ENCODE data around the gene SMIM22.
A peak's percentile ranks its signal among the peaks of the same experiment; 100 is the strongest.

SMIM22 gene

DNA sequence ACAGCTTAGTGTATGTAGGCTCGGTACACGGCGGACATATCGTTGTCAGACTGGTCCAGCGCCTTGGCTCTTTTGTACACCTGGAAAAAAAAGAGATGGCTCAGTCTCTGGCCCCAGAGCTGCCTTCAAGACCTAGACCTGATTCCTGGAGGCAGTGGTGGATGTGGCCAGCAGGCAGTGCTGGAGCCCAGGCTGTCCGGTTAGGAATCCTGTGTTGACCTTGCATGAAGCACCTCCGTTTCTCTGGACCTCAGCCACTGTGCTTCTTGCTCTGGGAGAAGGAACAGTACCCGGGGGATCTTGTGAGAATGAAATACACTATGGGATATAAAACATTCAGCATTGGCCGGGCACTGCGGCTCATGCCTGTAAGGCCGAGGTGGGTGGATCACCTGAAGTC is 10.1 kb downstream of the SMIM22 start:
- no peak overlapping the region for H3K27ac ChIP-seq

DNA sequence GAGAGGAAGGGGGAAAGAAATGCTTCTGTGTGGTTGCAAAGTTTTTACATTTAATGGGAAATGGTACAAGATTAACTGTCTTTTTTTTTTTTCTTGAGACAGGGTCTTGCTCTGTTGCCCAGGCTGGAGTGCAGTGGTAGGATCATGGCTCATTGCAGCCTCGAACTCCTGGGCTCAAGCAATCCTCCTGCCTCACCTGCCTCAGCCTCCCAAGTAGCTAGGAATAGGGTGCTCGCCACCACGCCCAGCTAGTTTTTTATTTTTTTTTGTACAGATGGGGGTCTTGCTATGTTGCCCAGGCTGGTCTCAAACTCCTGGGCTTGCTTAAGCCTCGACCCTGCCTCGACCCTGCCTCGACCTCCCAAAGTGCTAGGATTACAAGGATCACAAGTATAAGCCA is 11.1 kb downstream of the SMIM22 start:
- peaks cover 9% of the 10 kb centered on the region for H3K4me1 ChIP-seq
- no peak overlapping the region for H3K4me3 ChIP-seq (ENCODE audit: low read depth, low read length)
- no peaks in the 10 kb centered on the region for H3K27me3 ChIP-seq (ENCODE audit: control insufficient read depth, insufficient read depth, low read length)
- TF ChIP-seq, protein P1, sequence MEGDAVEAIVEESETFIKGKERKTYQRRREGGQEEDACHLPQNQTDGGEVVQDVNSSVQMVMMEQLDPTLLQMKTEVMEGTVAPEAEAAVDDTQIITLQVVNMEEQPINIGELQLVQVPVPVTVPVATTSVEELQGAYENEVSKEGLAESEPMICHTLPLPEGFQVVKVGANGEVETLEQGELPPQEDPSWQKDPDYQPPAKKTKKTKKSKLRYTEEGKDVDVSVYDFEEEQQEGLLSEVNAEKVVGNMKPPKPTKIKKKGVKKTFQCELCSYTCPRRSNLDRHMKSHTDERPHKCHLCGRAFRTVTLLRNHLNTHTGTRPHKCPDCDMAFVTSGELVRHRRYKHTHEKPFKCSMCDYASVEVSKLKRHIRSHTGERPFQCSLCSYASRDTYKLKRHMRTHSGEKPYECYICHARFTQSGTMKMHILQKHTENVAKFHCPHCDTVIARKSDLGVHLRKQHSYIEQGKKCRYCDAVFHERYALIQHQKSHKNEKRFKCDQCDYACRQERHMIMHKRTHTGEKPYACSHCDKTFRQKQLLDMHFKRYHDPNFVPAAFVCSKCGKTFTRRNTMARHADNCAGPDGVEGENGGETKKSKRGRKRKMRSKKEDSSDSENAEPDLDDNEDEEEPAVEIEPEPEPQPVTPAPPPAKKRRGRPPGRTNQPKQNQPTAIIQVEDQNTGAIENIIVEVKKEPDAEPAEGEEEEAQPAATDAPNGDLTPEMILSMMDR (IDR thresholded peaks at IDR 0.05), result no peak
- H3K79me2 ChIP-seq, result no peaks in the 10 kb centered on the region
- H3K27ac ChIP-seq, result no peak overlapping the region
- no peaks in the 10 kb centered on the region for H3K36me3 ChIP-seq (ENCODE audit: control insufficient read depth, insufficient read depth, low read length)
- no peak overlapping the region for H2AFZ ChIP-seq
- no peak overlapping the region for H3K9ac ChIP-seq
- no peaks in the 10 kb centered on the region for H3K9me3 ChIP-seq (ENCODE audit: control insufficient read depth, low read length)
- H3K4me2 ChIP-seq (ENCODE audit: low read length), result no peak overlapping the region

More for the DNA sequence above, 10.1 kb downstream of the SMIM22 start:
- Histone ChIP-seq H3K4me3 (ENCODE audit: low read depth, low read length) (no peak overlapping the region), H3K4me2 (ENCODE audit: low read length) (no peak overlapping the region), H2AFZ (no peak overlapping the region), H3K9ac (no peak overlapping the region), H3K36me3 (ENCODE audit: control insufficient read depth, insufficient read depth, low read length) (no peaks in the 10 kb centered on the region), H3K79me2 (no peaks in the 10 kb centered on the region), H3K4me1 (peaks cover 10% of the 10 kb centered on the region), H3K9me3 (ENCODE audit: control insufficient read depth, low read length) (no peaks in the 10 kb centered on the region), H3K27me3 (ENCODE audit: control insufficient read depth, insufficient read depth, low read length) (no peaks in the 10 kb centered on the region)
- TF ChIP-seq, protein P1 (IDR thresholded peaks at IDR 0.05), result no peak

DNA sequence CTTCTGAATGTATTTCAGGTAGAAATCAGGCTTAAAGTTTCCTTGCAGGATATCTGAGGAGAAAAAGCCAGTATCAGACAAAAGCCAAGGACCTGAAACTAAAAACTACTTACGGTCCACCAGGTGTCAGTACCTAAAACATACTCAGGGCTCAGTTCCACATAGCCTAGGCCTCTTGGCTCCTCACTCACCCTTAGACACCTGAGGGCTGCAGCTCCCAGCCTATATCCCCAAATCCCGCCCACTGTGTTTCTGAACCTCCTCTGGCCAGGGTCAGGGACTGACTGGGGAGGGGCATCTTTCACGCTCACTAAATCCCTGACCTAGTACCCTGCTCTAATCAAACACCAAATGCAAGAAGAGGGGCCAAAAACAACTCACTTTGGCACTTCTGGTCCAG is 16.1 kb downstream of the SMIM22 start:
- H3K27ac ChIP-seq, result no peak overlapping the region
- H3K36me3 ChIP-seq (ENCODE audit: control insufficient read depth, insufficient read depth, low read length), result no peaks in the 10 kb centered on the region
- peaks cover 16% of the 10 kb centered on the region for H3K4me1 ChIP-seq
- H2AFZ ChIP-seq, result no peak overlapping the region
- no peaks in the 10 kb centered on the region for H3K79me2 ChIP-seq
- H3K4me2 ChIP-seq (ENCODE audit: low read length), result no peak overlapping the region
- H3K4me3 ChIP-seq (ENCODE audit: low read depth, low read length), result no peak overlapping the region
- H3K27me3 ChIP-seq (ENCODE audit: control insufficient read depth, insufficient read depth, low read length), result no peaks in the 10 kb centered on the region
- no peaks in the 10 kb centered on the region for H3K9me3 ChIP-seq (ENCODE audit: control insufficient read depth, low read length)
- no peak overlapping the region for H3K9ac ChIP-seq
- TF ChIP-seq, protein P1 (IDR thresholded peaks at IDR 0.05), result no peak

DNA sequence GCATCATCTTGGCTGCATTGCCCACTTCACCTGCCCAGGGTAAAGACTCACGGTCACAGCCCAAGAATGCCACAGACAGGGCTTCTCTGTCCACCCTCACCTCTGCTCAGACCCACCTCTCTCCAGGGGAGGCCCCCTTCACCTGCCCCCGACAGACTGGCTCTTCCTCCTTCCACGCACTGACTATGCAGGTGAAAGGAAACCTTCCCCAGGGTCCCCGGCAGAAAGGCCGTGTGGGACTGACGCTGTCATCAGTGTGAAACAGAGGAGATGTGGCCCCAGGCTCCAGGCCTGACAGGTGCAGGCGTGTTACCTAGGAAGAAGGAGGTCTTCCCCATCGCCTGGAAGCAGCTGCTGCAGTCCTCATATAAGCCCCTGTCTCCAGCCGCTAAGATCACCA is 16.6 kb downstream of the SMIM22 start:
- TF ChIP-seq, protein P1 (IDR thresholded peaks at IDR 0.05), result no peak
- Histone ChIP-seq H3K27me3 (ENCODE audit: control insufficient read depth, insufficient read depth, low read length) (no peaks in the 10 kb centered on the region), H3K4me2 (ENCODE audit: low read length) (no peak overlapping the region), H3K4me1 (peaks cover 16% of the 10 kb centered on the region), H2AFZ (no peak overlapping the region), H3K9me3 (ENCODE audit: control insufficient read depth, low read length) (no peaks in the 10 kb centered on the region), H3K9ac (no peak overlapping the region), H3K27ac (no peak overlapping the region), H3K36me3 (ENCODE audit: control insufficient read depth, insufficient read depth, low read length) (no peaks in the 10 kb centered on the region), H3K79me2 (no peaks in the 10 kb centered on the region), H3K4me3 (ENCODE audit: low read depth, low read length) (no peak overlapping the region)

DNA sequence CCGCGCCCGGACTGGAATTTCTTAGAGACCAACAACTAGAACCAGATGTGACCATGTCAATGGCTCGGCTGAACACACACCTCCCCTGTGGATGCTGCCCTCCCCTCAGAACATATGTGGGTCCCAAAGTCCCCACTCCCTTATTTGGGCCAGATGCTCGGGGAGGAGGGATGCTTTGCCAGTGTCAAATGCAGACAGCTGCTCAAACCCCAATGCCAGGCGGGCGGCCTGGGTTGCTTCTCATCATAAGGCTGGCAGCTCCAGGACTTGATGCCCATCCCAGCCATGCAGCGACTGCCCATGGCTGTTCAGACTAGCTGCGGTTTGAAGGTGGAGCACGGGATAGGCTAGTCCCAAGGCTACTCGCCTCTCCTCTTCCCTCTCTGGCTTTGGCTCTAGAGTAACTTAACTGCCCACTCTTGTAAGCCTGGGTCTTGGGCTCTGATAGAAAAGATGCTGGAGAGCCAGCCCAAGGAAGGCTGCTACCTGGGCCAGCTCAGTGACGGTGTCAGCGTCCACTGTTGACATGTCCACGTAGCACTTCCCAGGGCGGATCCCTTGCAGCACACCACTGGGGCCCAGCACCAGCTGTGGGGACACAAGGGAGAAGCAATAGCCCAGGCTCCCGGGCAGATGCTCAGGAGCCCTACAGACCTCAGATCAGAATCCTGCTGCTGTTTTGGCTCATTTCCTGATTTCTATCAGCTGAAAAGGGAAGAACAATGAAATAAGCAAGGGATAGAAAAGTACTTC is 18.3 kb downstream of the SMIM22 start:
- Histone ChIP-seq H3K36me3 (ENCODE audit: control insufficient read depth, insufficient read depth, low read length) (no peaks in the 10 kb centered on the region), H3K27me3 (ENCODE audit: control insufficient read depth, insufficient read depth, low read length) (no peaks in the 10 kb centered on the region), H3K4me2 (ENCODE audit: low read length) (no peak overlapping the region), H3K9ac (no peak overlapping the region), H3K4me3 (ENCODE audit: low read depth, low read length) (peak overlapping the region; percentile 2), H3K9me3 (ENCODE audit: control insufficient read depth, low read length) (no peaks in the 10 kb centered on the region), H3K4me1 (peaks cover 16% of the 10 kb centered on the region), H3K27ac (peak overlapping the region; percentile 65), H2AFZ (no peak overlapping the region), H3K79me2 (no peaks in the 10 kb centered on the region)
- TF ChIP-seq, protein P1 (IDR thresholded peaks at IDR 0.05), result no peak
